Colonic mucosa (tissue), 4 donors: ENCODE data around the gene CNDP1. TPM values are rescaled to one million over a fixed set of nuclear protein-coding genes. Genes with fewer than 3 reads are reported as not detected.

Source experiments
- DNase-seq: peaks from one replicate; pipeline ENCODE4 v3.0.0-alpha.2; 2020
- H3K27ac ChIP-seq: fragments of 200-600 bp; one replicate; pipeline ENCODE4 v1.8.0; 2021
- H3K27me3 ChIP-seq: fragments of 200-600 bp; one replicate; pipeline ENCODE4 v1.8.0; 2021
- H3K36me3 ChIP-seq: fragments of 200-600 bp; one replicate; pipeline ENCODE4 v1.8.0; 2021
- H3K4me1 ChIP-seq: fragments of 200-600 bp; one replicate; pipeline ENCODE4 v1.8.0; 2021; ENCODE audit warnings: mild to moderate bottlenecking
- H3K4me3 ChIP-seq: fragments of 200-600 bp; one replicate; pipeline ENCODE4 v1.8.0; 2021
- H3K9ac ChIP-seq, 2 donors: one replicate each; pipeline ENCODE4 v1.7.0; 2013; ENCODE audit warnings: control low read depth in 2 of 2, low read depth in 2 of 2, low read length in 2 of 2
- H3K9me3 ChIP-seq: fragments of 200-600 bp; one replicate; pipeline ENCODE4 v1.8.0; 2021
- CTCF ChIP-seq: fragments of 200-600 bp; IDR thresholded peaks from one replicate; pipeline ENCODE4 v1.8.0; 2022; ENCODE audit warnings: antibody characterized with exemption, mild to moderate bottlenecking
- intact Hi-C: fragments of 100-400 bp; cut with DNase I; formaldehyde crosslinking; loops from one replicate; pipeline ENCODE4 v1.14.1; 2022
- total RNA-seq, 2 donors: library from RNA; stranded (reverse); fragmentation: NEBNext Ultra II Directional in 1 of 2; extraction: Animal tissue kit (Norgen Biotek cat#: 25700) in 1 of 2; gene quantifications; one replicate each; pipeline ENCODE4 v1.2.1, GENCODE V29; 2021
- donor health status: healthy.
- donor health status: DM: no; HTN: no; CAD: no.
- donor health status: DM: no; HTN: no; CAD: no.

CNDP1 gene
- total RNA-seq, 2 donors from 2014 or later: 0.10 TPM; not detected in 1

- Histone ChIP-seq H3K27ac (peak overlapping the region; percentile 96), H3K27me3 (no peaks in the 10 kb centered on the region), H3K9ac (peak overlapping the region; percentile 84 to 95), H3K4me3 (peak overlapping the region; percentile 94), H3K4me1 (peaks cover 7% of the 10 kb centered on the region), H3K36me3 (no peaks in the 10 kb centered on the region), H3K9me3 (no peaks in the 10 kb centered on the region)
- TF ChIP-seq CTCF: no peak
- intact Hi-C loops: loop anchor here (5.0 kb wide), 1 partner anchor 95 kb away; no protein-coding TSS in a partner anchor
- DNase-seq: peak; percentile 73
These were observed 62.8 kb downstream of the CNDP1 start for GRCh38 chr18:74597034-74597661.

- H3K36me3 ChIP-seq: no peaks in the 10 kb centered on the region
- peak within 1 kb of the TSS; percentile 91 to 95 for H3K9ac ChIP-seq
- H3K4me1 ChIP-seq: peaks cover 7% of the 10 kb centered on the region
- peak within 1 kb of the TSS; percentile 94 for H3K4me3 ChIP-seq
- DNase-seq: peak; percentile 93
- H3K9me3 ChIP-seq: no peaks in the 10 kb centered on the region
- TF ChIP-seq CTCF: no peak
- intact Hi-C loops: loop anchor here (5.0 kb wide), 1 partner anchor 96 kb away; no protein-coding TSS in a partner anchor
- no peaks in the 10 kb centered on the region for H3K27me3 ChIP-seq
- peak within 1 kb of the TSS; percentile 96 for H3K27ac ChIP-seq
These were observed 63.5 kb downstream of the CNDP1 start, which contains the start of gene ZNF407 for GRCh38 chr18:74597662-74598349. TSS of gene ZNF407 (plus strand) at chr18:74597870. CDS start at chr18:74631020, 33,150 bp downstream.

- peak; percentile 57 for DNase-seq
- Histone ChIP-seq H3K4me1 (peaks cover 7% of the 10 kb centered on the region), H3K27me3 (no peaks in the 10 kb centered on the region), H3K9me3 (no peaks in the 10 kb centered on the region), H3K9ac (peak overlapping the region; percentile 91 to 95), H3K36me3 (no peaks in the 10 kb centered on the region), H3K4me3 (peak overlapping the region; percentile 94), H3K27ac (peak overlapping the region; percentile 96)
- TF ChIP-seq CTCF: no peak
- intact Hi-C loops: loop anchor here (5.0 kb wide), 1 partner anchor 96 kb away; no protein-coding TSS in a partner anchor
These were observed 64.2 kb downstream of the CNDP1 start for GRCh38 chr18:74598350-74599001.

GRCh38 chr18:74604361-74604760 is 70.1 kb downstream of the CNDP1 start:
- H3K4me3 ChIP-seq: no peak overlapping the region
- no peaks in the 10 kb centered on the region for H3K4me1 ChIP-seq
- no peak overlapping the region for H3K27ac ChIP-seq
- TF ChIP-seq CTCF: no peak
- no peaks in the 10 kb centered on the region for H3K9me3 ChIP-seq
- intact Hi-C loops: no loop called here
- DNase-seq: no peak
- H3K36me3 ChIP-seq: no peaks in the 10 kb centered on the region
- H3K27me3 ChIP-seq: no peaks in the 10 kb centered on the region
- H3K9ac ChIP-seq: no peak overlapping the region

- no peak for TF ChIP-seq CTCF
- H3K4me3 ChIP-seq: no peak overlapping the region
- H3K9ac ChIP-seq: no peak overlapping the region
- intact Hi-C loops: no loop called here
- no peaks in the 10 kb centered on the region for H3K36me3 ChIP-seq
- no peak overlapping the region for H3K27ac ChIP-seq
- H3K27me3 ChIP-seq: no peaks in the 10 kb centered on the region
- no peaks in the 10 kb centered on the region for H3K4me1 ChIP-seq
- no peak for DNase-seq
- no peaks in the 10 kb centered on the region for H3K9me3 ChIP-seq
These were observed 70.5 kb downstream of the CNDP1 start for GRCh38 chr18:74604774-74605173.
